Testis (tissue), 2 donors: ENCODE data around the gene SENP7.

Experiments used
- POLR2A ChIP-seq: fragments of 450-650 bp; IDR thresholded peaks from one replicate; pipeline ENCODE4 v1.6.1; 2017; ENCODE audit warnings: antibody characterized with exemption, mild to moderate bottlenecking, moderate library complexity
- TF ChIP-seq, protein P1 (sequence below), 3 experiments: fragments of 450-650 bp in 2 of 3; fragments of 200-600 bp in 1 of 3; sonication (generic) in 1 of 3; IDR thresholded peaks; one replicate each; pipeline ENCODE4 v1.5.1; 2016 to 2019; ENCODE audit warnings: antibody characterized with exemption in 3 of 3, mild to moderate bottlenecking in 2 of 3, moderate library complexity in 1 of 3

DNA sequence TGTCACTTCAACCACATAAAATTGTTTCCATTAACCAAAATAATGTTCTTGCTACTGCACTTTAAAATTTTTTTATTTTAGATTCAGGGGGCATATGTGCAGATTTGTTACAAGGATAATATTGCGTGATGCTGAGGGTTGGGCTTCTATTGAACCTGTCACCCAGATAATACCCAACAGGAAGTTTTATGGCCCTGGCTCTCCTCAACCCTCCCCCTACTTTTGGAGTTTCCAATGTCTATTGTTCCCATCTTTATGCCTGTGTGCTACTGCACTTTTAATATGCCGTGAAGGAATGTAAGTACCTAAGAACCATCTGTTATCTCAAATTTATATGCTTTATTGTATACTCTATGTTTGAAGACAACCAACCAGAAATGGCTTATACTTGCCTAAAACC lies 150.6 kb downstream of the SENP7 start:
- TF ChIP-seq, protein P1, sequence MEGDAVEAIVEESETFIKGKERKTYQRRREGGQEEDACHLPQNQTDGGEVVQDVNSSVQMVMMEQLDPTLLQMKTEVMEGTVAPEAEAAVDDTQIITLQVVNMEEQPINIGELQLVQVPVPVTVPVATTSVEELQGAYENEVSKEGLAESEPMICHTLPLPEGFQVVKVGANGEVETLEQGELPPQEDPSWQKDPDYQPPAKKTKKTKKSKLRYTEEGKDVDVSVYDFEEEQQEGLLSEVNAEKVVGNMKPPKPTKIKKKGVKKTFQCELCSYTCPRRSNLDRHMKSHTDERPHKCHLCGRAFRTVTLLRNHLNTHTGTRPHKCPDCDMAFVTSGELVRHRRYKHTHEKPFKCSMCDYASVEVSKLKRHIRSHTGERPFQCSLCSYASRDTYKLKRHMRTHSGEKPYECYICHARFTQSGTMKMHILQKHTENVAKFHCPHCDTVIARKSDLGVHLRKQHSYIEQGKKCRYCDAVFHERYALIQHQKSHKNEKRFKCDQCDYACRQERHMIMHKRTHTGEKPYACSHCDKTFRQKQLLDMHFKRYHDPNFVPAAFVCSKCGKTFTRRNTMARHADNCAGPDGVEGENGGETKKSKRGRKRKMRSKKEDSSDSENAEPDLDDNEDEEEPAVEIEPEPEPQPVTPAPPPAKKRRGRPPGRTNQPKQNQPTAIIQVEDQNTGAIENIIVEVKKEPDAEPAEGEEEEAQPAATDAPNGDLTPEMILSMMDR (IDR thresholded peaks at IDR 0.05) = no peak
- TF ChIP-seq POLR2A = no peak
